Stimulated activated CD4-positive, alpha-beta T cell treated with anti-CD3 and anti-CD28 coated beads, TNF-alpha, amount 100 ng/mL, for 48 hours (primary cell): ENCODE measurements around the gene LRRC58.

Experiments used
- DNase-seq, 3 donors: peaks; one replicate each; pipeline ENCODE4 v3.0.0-alpha.2; 2020; ENCODE audit warnings: low read depth in 3 of 3

LRRC58 gene

DNA sequence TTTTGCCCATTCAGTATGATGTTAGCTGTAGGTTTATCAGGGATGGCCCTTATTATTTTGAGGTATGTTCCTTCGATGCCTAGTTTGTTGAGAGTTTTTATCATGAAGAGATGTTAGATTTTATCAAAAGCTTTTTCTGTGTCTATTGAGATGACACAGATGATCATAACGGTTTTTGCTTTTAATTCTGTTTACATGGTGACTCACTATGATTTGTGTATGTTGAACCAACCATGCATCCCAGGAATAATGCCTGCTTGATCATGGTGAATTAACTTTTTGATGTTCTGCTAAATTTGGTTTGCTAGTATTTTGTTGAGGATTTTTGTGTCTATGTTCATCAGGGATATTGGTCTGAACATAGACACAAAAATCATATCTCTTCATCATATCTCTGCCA lies 72.4 kb downstream of the LRRC58 start:
- DNase-seq = no peak

- DNase-seq = no peak
Observed at GRCh38 chr3:120275618-120276017, 73.5 kb downstream of the LRRC58 start.

DNA sequence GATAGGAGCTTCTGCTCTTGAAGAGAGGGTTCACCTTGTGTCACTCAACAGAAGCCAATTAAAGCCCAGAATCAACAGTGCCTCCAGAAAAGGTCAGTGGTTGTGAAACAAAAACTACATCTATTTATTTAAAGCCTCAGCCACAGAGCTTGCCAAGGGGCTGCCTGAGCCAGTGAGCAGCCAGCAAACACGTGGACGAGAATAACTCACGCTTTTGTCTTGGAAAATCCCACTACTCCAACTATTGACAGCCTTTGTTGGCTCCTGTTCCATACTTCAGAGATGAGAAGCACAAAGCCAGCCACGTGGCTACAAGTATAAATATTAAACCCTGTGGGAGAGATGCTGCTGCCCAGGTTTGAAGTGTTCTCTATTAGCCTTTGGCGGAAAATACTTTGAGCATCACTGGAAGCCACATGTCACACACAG lies 74.4 kb downstream of the LRRC58 start:
- DNase-seq = no peak
